Endothelial cell of umbilical vein (primary cell): ENCODE measurements around the gene TM9SF3.

ENCODE experiments used
- EZH2 ChIP-seq: IDR thresholded peaks from 2 replicates; pipeline ENCODE4 v1.6.1; 2012; ENCODE audit warnings: borderline replicate concordance, low read depth, mild to moderate bottlenecking, moderate library complexity, low read length, inconsistent platforms; ENCODE audit not compliant: severe bottlenecking
- JUN ChIP-seq: IDR thresholded peaks from 2 replicates; pipeline ENCODE4 v1.6.1; 2011; ENCODE audit warnings: borderline replicate concordance, low read depth; ENCODE audit not compliant: insufficient read length, insufficient read depth
- POLR2A ChIP-seq: IDR thresholded peaks from 2 replicates; pipeline ENCODE4 v1.6.1; 2012; ENCODE audit warnings: low read depth, mild to moderate bottlenecking, control low read depth, low read length
- POLR2AphosphoS5 ChIP-seq: IDR thresholded peaks from 2 replicates; pipeline ENCODE4 v1.6.1; 2012; ENCODE audit warnings: low read depth, mild to moderate bottlenecking, control low read depth, low read length, moderate library complexity; ENCODE audit not compliant: insufficient read depth
- TF ChIP-seq, protein P1 (sequence below), 2 donors: IDR thresholded peaks; 1 replicate in 1 of 2; 2 replicates in 1 of 2; pipeline ENCODE4 v1.5.1; 2011; ENCODE audit warnings: low read length in 2 of 2, mild to moderate bottlenecking in 2 of 2, moderate library complexity in 2 of 2, control low read depth in 1 of 2, inconsistent platforms in 1 of 2, low read depth in 1 of 2; ENCODE audit not compliant: insufficient read depth in 1 of 2; ENCODE audit errors: extremely low read depth in 1 of 2

DNA sequence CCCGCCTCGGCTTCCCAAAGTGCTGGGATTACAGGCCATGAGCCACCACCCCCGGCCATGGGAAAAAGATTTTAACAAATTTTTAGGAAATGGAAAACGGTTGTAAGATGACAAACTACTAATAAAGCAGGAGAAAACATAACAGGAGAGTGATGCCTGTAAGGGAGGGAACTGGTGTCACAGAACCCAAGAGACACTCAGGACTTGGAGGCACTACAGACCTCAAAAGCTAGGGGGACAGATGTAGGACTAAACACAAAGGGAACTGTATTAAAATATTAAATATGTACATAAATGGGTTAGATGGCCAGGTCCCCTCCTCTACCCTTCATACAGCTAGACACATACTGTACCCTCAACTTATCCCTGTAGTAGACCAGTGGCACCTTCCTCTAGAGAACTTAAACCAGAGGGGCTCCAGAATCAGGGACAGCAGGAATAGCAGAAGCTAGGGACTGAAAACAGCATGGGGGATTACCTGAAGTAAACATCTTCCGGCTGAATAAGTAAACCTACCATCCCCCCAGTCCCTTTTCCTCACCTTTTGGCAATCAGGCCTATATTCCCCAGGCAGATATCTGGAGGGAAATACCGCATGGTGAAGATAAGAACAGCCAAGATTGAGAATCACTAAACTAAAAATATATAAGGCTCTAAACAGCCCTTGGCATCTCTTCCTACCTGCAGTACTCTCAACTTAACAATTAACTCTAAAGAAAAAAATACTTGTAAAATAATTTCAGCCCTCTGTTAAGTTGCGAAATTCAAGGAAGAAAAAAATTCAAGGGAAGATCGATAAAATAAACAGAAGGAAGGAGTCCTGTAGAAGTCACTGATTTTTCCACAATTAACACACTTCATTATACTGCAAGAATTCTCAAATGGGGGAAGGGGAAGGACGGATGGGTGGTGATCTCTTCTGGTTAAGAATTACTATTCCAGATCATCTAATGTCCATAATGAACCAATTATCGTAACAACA, 15.5 kb downstream of the TM9SF3 start:
- TF ChIP-seq, protein P1, sequence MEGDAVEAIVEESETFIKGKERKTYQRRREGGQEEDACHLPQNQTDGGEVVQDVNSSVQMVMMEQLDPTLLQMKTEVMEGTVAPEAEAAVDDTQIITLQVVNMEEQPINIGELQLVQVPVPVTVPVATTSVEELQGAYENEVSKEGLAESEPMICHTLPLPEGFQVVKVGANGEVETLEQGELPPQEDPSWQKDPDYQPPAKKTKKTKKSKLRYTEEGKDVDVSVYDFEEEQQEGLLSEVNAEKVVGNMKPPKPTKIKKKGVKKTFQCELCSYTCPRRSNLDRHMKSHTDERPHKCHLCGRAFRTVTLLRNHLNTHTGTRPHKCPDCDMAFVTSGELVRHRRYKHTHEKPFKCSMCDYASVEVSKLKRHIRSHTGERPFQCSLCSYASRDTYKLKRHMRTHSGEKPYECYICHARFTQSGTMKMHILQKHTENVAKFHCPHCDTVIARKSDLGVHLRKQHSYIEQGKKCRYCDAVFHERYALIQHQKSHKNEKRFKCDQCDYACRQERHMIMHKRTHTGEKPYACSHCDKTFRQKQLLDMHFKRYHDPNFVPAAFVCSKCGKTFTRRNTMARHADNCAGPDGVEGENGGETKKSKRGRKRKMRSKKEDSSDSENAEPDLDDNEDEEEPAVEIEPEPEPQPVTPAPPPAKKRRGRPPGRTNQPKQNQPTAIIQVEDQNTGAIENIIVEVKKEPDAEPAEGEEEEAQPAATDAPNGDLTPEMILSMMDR (IDR thresholded peaks at IDR 0.05; ENCODE audit: extremely low read depth in 1 of 2, insufficient read depth in 1 of 2, low read depth in 1 of 2, low read length in 2 of 2) = no peak
- TF ChIP-seq POLR2A (no peak), POLR2AphosphoS5 (no peak), EZH2 (no peak), JUN (no peak)
